ENCODE measurements around the gene LRCH3.
A peak's percentile ranks its signal among the peaks of the same experiment; 100 is the strongest.

The LRCH3 gene

DNA sequence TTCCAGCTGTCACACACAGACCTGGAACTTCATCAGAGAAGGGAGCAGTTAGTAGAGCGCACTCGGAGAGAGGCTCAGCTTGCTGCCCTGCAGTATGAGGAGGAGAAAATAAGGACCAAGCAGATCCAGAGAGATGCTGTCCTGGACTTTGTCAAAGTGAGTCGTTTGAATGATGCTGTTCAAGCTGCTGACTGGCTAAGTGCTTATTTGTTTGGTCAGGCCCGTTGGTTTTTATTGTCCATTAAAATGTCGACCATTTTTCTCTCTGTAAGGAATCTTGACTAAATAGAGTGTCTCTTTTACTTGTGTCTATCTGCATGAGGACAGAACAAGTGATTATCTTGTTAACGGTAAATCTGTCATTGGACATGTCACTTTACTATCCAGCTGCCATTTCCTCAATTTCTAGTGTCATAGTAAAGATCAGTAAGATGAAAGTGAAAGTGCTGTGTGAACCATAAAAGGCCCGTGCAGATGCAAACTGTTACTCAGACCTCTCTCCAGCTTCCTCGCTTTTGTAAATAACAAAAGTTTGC, 56.9 kb downstream of the LRCH3 start:
- Mint-ChIP-seq H3K9me3 (no peaks in the 10 kb centered on the region), H3K27me3 (no peaks in the 10 kb centered on the region), H3K4me3 (peak overlapping the region; percentile 75 to 81), H3K4me1 (peaks cover 27% of the 10 kb centered on the region), H3K27ac (peak overlapping the region; percentile 66 to 77)
- DNase-seq, result peak; percentile 15 to 17
- peak; percentile 91 for ATAC-seq

DNA sequence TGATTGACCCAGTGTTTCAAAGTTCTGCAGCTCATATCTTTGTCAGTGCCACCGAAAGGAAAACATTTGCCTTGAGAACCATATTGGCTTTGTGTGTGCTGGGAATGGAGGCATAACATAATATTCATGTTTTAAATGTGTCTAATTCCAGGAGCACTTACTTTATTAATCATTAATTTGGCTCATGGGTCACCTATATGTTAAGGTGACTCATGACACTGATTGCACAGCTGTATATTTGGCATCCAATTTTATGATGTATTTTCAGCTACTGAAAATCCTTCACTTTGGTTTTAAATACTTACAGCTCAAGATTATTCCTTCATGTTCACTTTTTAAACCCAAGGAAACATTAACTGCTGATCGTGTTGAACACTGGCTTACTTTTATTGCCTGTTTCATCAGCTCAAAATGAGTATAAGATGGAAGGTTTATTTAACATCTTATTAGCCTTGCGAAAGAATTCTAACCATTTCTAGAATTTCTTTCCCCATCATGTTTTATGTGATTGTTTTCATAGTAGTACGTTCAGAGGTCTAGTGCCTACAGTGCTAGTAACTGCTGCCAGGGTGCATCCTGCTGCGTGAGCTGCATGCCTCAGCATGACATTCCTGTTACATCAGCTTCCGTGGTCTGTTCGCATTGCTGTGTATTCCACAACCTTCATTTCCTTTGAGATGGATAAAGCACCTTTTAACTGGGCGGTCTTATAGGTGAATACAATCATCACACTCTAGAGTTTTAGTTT, 63.7 kb downstream of the LRCH3 start:
- H3K9me3 Mint-ChIP-seq, result no peaks in the 10 kb centered on the region
- no peaks in the 10 kb centered on the region for H3K27me3 Mint-ChIP-seq
- DNase-seq (no peak), ATAC-seq (no peak)
- H3K4me3 Mint-ChIP-seq, result no peak overlapping the region
- peaks cover 6% of the 10 kb centered on the region for H3K4me1 Mint-ChIP-seq
- no peak overlapping the region for H3K27ac Mint-ChIP-seq

DNA sequence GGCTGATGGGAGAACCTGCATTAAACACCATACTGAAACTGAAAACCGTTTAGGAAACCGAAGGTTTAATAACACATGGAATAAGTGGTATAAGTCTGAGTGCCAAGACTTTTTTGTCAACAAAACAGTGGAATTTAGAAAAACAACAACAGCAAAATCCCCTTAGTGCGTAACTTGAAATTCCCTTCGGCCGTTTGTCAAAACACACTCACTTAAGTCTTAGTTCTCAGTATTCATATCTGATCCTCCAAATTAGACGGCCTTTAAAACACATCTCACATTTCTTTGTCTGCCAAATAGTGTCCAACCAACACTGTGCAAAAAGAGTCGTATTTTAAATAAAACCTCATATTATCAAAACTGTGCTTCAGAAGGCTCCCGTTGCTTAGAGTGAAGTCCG, 64.5 kb downstream of the LRCH3 start:
- DNase-seq (no peak), ATAC-seq (no peak)
- Mint-ChIP-seq H3K4me3 (no peak overlapping the region), H3K27me3 (no peaks in the 10 kb centered on the region), H3K4me1 (peaks cover 6% of the 10 kb centered on the region), H3K9me3 (no peaks in the 10 kb centered on the region), H3K27ac (no peak overlapping the region)

DNA sequence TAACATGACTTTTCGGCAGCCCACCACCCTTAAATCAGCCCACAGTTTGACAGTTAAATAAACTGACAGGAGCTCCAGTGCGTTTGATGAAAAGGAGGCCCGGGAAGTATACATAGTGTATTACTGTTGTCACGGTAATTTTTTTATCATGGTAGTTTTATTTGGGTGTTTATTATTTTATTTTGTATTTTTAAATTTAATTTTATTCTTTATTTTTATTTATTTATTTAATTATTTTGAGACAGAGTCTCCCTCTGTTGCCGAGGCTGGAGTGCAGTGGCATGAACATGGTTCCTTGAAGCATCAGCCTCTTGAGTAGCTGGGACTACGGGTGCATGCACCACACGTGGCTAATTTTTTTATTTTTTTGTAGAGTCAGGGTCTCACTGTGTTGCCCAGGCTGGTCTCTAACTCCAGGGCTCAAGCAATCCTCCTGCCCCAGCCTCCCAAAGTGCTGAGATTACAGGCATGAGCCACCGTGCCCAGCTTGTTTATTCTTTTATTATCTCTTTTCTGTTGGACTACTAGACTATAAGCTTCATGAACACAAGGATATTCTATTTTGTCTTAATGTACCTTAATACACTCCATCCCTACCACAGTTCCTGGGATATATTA, 65.3 kb downstream of the LRCH3 start:
- Mint-ChIP-seq H3K4me3 (no peak overlapping the region), H3K9me3 (no peaks in the 10 kb centered on the region), H3K27ac (no peak overlapping the region), H3K4me1 (peaks cover 6% of the 10 kb centered on the region), H3K27me3 (no peaks in the 10 kb centered on the region)
- ATAC-seq (no peak), DNase-seq (no peak)

DNA sequence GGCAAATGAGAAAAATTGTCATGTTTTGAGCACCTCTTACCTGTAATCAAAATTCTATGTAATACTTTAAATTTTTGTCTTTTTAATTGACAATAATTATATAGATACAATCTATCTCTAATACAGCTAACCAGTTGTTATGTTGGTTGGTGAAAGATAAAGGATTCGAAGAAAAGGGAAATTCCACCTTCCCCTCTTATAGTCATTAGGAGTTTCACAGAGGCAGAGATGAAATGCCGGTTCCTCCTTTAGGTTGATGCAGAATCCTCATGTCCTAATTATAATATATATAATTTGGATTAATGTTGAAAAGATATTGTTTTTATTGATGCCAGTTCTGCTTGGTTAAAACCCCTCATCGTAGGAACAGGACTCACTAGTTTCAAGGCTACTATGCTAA, 67.1 kb downstream of the LRCH3 start:
- DNase-seq, result no peak
- Mint-ChIP-seq H3K4me1 (peaks cover 6% of the 10 kb centered on the region), H3K27ac (no peak overlapping the region), H3K27me3 (no peaks in the 10 kb centered on the region), H3K9me3 (no peaks in the 10 kb centered on the region), H3K4me3 (no peak overlapping the region)
- ATAC-seq, result no peak

DNA sequence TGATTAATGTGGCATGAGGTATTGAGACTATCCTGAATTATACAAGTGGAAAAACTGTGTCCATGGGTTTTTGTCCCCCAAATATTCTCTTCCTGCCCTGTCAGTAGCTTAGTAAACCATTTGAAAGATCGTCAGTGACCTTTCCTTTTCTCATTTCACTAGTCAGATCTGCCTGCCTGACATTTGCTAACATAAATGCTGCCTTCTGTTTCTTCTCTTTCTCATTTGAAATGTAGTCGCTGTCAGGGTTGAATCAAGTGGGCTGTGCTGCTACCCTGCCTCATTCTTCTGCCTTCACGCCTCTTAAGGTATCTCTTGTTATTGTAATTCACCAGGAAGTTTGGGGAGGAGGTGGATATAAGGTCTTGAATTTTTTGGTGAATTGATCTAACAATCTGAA, 67.5 kb downstream of the LRCH3 start:
- no peak for ATAC-seq
- H3K9me3 Mint-ChIP-seq, result no peaks in the 10 kb centered on the region
- no peak overlapping the region for H3K4me3 Mint-ChIP-seq
- peaks cover 6% of the 10 kb centered on the region for H3K4me1 Mint-ChIP-seq
- no peaks in the 10 kb centered on the region for H3K27me3 Mint-ChIP-seq
- DNase-seq, result no peak
- H3K27ac Mint-ChIP-seq, result peak overlapping the region in 1 of 2 donors; percentile 19

DNA sequence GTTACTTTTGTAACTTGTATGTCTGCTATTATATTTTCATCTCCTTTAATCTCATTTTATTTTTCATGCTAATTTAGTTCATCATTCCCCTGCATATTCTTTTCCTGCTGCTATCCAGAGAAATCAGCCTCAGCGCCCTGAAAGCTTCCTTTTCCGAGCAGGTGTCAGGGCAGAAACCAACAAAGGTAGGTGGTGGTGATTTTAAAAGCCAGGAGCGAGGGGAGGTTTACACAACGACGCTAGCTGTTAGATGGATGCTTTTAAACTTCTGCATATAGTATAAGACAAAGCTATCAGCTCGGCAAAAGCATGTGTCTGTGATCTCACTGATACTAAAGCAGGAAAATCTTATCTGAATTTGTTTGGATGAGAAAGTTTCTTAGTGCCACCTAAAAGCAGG, 75.0 kb downstream of the LRCH3 start:
- Mint-ChIP-seq H3K27ac (peak overlapping the region in 1 of 2 donors; percentile 14), H3K27me3 (no peaks in the 10 kb centered on the region), H3K4me1 (peaks cover 8% of the 10 kb centered on the region), H3K9me3 (no peaks in the 10 kb centered on the region), H3K4me3 (no peak overlapping the region)
- ATAC-seq (no peak), DNase-seq (no peak)

DNA sequence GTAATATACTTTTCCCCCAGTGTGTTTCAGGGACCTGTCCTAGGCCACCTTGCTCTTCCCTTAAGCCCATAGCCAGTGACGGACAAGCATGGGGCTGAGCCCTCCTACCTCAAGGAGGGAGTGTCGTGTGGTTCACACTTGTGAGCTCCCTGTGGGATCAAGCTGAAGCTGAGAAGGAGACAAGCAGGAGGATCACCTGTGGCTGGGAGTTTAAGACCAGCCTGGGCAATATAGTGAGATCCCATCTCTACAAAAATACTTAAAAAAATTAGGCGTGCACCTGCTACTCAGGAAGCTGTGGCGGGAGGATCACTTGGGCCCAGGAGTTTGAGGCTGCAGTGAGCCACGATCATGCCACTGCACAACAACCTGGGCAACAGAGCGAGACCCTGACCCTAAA, 82.3 kb downstream of the LRCH3 start:
- no peaks in the 10 kb centered on the region for H3K27me3 Mint-ChIP-seq
- no peak overlapping the region for H3K4me3 Mint-ChIP-seq
- no peaks in the 10 kb centered on the region for H3K9me3 Mint-ChIP-seq
- H3K27ac Mint-ChIP-seq, result no peak overlapping the region
- DNase-seq, result no peak
- ATAC-seq, result no peak
- H3K4me1 Mint-ChIP-seq, result peaks cover 11% of the 10 kb centered on the region

DNA sequence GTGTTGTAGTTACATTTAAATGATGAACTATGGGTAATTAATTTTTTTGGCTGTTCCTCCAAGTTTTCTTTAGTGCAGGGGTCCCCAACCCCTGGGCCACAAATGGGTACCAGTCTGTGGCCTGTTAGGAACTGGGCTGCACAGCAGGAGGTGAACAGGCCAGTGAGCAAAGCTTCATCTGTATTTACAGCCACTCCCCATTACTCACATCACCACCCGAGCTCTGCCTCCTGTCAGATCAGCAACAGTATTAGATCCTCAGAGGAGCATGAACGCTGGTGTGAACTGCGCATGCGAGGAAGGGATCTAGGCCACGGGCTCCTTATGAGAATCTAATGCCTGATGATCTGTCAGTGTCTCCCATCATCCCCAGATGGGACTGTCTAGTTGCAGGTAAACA, 83.0 kb downstream of the LRCH3 start:
- no peak for DNase-seq
- no peaks in the 10 kb centered on the region for H3K9me3 Mint-ChIP-seq
- H3K4me1 Mint-ChIP-seq, result peaks cover 11% of the 10 kb centered on the region
- no peak overlapping the region for H3K27ac Mint-ChIP-seq
- ATAC-seq, result no peak
- H3K4me3 Mint-ChIP-seq, result no peak overlapping the region
- no peaks in the 10 kb centered on the region for H3K27me3 Mint-ChIP-seq

DNA sequence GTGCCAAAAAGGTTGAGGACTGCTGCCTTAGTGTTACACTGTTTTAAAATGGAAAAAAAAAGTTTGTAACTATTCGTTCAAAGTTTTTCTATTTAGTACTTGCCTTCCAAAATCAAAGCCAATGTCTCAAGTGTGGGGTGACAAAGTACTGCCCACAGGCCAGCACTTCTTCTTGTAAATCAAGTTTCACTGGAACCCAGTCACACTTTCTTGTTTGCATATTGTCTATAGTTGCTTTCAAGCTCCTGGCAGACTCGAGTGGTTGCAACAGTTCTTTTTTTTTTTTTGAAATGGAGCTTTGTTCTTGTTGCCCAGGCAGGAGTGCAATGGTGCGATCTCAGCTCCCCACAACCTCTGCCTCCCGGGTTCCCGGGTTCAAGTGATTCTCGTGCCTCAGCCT, 83.6 kb downstream of the LRCH3 start:
- DNase-seq (no peak), ATAC-seq (no peak)
- Mint-ChIP-seq H3K9me3 (no peaks in the 10 kb centered on the region), H3K4me1 (peaks cover 11% of the 10 kb centered on the region), H3K27ac (no peak overlapping the region), H3K27me3 (no peaks in the 10 kb centered on the region), H3K4me3 (no peak overlapping the region)

DNA sequence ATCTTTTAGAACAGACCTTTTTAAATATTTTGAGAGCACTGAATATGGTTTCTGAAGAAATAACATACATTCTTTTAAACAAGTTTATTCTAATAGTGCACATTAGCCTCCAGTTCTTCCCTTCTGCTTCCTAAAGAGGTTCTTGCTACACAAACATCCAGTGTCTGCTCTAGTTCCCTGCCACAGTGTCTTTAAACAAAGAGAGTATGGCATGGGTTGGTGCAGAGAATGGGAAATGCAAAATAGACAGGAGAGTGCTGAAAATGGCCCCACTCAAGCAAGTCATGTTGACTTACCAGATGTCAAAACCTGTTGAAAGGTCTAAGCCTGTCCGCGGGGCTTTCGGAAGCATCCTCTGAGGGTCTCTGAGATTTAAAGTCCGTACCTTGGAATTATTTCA, 86.8 kb downstream of the LRCH3 start:
- no peaks in the 10 kb centered on the region for H3K27me3 Mint-ChIP-seq
- no peaks in the 10 kb centered on the region for H3K9me3 Mint-ChIP-seq
- peak; percentile 22 for ATAC-seq
- H3K4me3 Mint-ChIP-seq, result peak overlapping the region; percentile 45 to 59
- no peak for DNase-seq
- H3K27ac Mint-ChIP-seq, result no peak overlapping the region
- peaks cover 26% of the 10 kb centered on the region for H3K4me1 Mint-ChIP-seq

DNA sequence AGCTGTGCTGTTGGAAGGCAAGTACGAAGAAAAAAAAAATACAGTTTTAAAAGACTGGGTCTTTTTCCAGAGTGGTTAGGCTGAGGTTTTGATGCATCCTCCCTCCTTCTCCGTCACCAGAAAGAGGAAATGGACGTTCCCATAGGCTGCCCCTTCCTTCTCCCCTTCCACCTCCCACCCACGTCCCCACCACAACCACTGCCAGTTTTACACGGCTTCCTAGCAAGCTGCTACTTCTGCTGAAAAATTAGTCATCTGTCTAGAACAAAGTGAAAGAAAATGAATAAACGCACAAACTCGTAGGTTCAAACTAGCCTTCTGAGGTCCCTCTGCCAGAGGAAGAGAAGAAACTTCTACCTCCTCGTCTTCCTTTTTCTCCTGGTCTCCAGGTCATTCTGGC, 87.4 kb downstream of the LRCH3 start:
- ATAC-seq (peak; percentile 98), DNase-seq (peak; percentile 23 to 79)
- Mint-ChIP-seq H3K4me3 (peak overlapping the region; percentile 45 to 59), H3K27me3 (no peaks in the 10 kb centered on the region), H3K4me1 (peaks cover 26% of the 10 kb centered on the region), H3K27ac (peak overlapping the region; percentile 59 to 91), H3K9me3 (no peaks in the 10 kb centered on the region)

DNA sequence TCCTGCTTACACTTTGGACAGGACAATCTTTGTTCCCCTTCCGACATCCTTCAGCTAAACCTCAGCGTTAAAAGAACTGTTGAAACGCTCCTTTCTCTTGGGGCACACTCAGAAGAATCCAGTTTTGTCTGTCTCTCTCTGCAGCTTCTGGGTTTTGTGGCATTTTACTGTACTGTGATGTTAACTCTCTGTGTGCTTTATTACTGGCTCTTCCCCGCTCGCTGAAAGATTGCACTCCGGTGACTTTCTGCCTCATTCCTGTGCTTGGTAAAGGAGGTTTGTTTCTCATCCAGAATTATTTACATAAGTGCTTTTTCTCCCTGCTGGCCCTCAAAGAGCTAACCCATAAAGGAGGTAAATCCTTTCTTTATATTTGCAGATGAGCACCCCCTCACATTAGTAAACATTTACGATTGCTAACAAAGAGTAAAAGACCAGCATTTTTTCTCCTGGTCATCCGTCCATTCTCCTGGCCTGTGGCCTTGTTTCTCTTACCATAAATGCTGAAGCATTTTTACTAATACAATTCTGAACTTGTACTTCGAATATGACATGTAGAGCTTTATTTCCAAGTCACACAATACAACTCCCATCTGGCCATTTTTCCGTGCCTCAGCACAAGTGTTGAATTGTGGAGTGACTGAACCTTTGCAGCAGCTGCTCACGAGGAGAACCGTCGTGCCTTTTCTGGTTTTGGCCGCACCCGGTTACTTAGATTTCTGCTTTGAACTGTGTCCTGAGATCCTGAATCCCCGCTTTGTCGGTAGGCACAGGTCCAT, 89.6 kb downstream of the LRCH3 start:
- Mint-ChIP-seq H3K27me3 (no peaks in the 10 kb centered on the region), H3K4me1 (peaks cover 26% of the 10 kb centered on the region), H3K27ac (no peak overlapping the region), H3K9me3 (no peaks in the 10 kb centered on the region), H3K4me3 (no peak overlapping the region)
- DNase-seq (no peak), ATAC-seq (no peak)

DNA sequence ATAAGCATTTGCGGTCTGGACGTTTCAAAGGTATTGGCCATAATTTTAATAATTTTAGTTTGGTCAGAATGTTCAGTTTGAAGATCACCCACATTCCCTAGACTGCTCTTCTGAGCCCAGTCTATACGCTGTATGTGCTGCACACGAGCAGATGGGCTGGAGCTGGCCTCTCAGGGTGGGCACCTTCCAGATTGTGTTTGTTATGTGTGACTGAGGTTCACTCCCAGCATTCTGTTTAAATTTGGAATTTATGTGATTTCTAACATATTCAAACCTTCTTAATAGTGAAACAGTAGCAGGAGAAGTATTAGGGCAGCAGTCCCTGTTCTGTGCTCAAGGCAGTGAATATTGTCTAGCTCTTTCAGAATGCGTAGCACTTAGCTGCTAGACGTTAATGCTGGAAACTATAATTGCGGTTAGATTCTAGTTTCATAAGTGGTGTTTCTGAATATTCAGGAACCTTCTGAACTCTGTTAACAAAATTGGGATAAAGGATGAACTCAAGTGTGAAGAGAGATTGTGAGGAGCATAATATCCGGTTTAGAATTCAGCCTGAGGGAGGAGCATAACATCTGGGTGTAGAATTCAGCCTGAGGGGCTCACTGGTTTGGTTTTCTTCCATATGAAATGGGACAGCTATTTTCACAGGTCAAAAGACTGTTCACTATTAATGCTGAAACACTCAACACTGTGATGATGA, 90.4 kb downstream of the LRCH3 start:
- no peak overlapping the region for H3K4me3 Mint-ChIP-seq
- H3K4me1 Mint-ChIP-seq, result peaks cover 26% of the 10 kb centered on the region
- H3K9me3 Mint-ChIP-seq, result no peaks in the 10 kb centered on the region
- H3K27ac Mint-ChIP-seq, result peak overlapping the region; percentile 59 to 86
- no peaks in the 10 kb centered on the region for H3K27me3 Mint-ChIP-seq
- no peak for ATAC-seq
- no peak for DNase-seq

DNA sequence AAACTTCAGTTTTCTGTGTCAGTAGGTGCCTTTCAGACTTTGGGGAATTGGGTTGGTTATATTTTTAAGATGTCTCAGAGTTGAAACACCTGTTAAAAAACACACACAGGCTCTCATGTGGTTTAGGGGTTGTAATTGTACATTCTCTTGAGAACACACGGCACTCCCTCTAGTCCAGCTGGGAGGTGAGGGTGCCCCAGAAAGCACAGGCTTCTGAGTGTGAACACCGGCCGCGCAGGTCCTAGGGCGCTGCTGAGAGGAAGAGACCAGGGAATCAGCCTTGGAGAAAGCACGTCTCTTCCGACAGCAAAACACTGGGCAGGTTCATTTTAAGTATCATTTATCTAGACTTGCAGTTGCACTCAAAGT, 90.9 kb downstream of the LRCH3 start:
- ATAC-seq (no peak), DNase-seq (no peak)
- H3K4me1 Mint-ChIP-seq, result peaks cover 26% of the 10 kb centered on the region
- H3K27me3 Mint-ChIP-seq, result no peaks in the 10 kb centered on the region
- H3K9me3 Mint-ChIP-seq, result no peaks in the 10 kb centered on the region
- H3K27ac Mint-ChIP-seq, result no peak overlapping the region
- H3K4me3 Mint-ChIP-seq, result no peak overlapping the region

All from stimulated activated naive CD8-positive, alpha-beta T cell treated with anti-CD3 and anti-CD28 coated beads, Interleukin-15, amount 100 ng/mL, for 72 hours (primary cell).